ENCODE data around the gene SMG5. TPM values are rescaled to one million over a fixed set of nuclear protein-coding genes. Genes with fewer than 3 reads are reported as not detected.

Gene SMG5
- total RNA-seq, 1 donor from 2014 or later: 31.2 TPM

DNA sequence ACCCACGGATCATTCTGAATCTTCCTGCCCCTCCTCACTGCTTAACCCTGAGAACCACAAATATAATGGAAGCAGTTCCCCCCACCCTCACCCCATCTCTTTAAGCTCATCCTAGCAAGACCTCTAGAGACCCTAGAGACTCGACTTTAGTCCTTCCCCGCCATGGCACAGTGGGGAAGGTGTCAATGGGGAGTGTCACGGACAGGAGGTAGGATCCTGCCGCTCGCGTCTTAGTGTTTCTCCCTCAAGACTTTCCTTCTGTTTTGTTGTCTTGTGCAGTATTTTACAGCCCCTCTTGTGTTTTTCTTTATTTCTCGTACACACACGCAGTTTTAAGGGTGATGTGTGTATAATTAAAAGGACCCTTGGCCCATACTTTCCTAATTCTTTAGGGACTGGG, 70.5 kb downstream of the SMG5 start:
- DNase-seq: no peak

DNA sequence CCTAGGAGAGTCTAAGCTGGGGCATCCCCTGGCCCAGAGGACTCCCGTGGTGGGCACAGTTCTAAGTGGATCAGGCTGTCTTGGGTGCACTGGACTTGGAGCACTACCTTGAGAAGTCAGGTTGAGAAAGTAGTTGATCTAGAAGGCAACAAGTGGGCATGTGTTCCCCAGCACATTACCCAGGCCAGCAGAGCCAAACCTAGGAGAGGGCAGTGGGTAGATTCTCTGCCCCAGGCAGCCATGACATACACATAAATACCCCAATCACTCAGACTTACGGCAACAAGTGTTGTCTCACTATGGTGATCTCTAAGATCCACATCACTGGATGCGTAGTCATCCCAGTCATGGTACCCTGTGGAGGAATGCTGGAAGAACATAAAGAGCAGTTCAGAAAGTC, 71.4 kb downstream of the SMG5 start:
- no peak for DNase-seq

DNA sequence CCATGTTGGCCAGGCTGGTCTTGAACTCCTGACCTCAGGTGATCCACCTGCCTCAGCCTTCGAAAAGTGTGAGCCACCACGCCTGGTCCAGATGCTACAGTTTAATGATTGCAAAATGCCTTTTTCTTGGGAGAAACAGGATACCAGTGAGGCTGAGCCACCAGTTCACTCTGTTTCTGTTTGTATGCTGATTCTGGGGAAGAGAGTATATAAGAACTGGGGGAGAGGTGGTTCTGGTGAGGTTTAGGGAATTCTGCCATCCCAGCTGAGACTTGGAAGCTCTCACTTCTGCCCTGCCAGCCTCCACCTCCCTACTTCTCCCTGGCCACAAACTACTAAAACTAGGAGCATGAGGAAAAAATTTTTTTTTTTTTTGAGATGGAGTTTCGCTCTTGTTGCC, 77.9 kb downstream of the SMG5 start:
- DNase-seq: no peak

DNA sequence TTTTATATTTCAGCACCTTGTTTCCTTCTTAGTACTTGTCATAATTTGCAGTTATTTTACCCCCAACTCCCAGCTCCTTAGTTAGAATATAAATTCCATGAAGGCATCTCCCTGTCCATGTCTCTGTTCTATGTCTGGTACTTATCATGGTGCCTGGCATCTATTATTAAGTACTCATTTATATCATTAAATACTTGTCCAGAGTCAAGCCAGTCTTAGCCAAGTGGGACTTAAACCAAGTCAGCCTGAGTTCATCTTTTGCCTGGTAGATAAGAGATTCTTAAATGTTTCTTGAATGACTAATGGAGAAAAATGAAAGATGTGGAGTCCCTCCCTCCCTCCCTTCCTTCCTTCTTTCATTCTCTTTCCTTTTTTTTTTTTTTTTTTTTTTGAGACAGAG, 79.3 kb downstream of the SMG5 start:
- no peak for DNase-seq

DNA sequence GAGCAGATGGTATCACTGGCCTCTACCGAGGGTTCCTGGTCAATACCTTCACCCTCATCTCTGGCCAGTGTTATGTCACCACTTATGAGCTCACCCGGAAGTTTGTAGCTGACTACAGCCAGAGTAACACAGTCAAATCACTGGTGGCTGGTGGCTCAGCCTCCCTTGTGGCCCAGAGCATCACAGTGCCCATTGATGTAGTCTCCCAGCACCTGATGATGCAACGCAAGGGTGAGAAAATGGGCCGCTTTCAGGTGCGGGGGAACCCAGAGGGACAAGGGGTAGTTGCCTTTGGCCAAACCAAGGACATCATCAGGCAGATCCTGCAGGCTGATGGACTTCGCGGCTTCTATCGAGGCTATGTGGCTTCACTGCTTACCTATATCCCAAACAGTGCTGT, 82.6 kb downstream of the SMG5 start:
- no peak for DNase-seq

Other genes with a start within 250 kb of the SMG5 start
- 25.9 TPM for gene UBQLN4, start 229.0 kb downstream of the SMG5 start, total RNA-seq
- 30.7 TPM for gene LAMTOR2, start 228.0 kb downstream of the SMG5 start, total RNA-seq
- not detected for gene RAB25, start 221.7 kb downstream of the SMG5 start, total RNA-seq
- gene MEX3A, start 200.4 kb downstream of the SMG5 start, total RNA-seq: 42.4 TPM
- 18.1 TPM for gene LMNA, start 168.1 kb downstream of the SMG5 start, total RNA-seq
- 13.6 TPM for gene SEMA4A, start 129.2 kb downstream of the SMG5 start, total RNA-seq
- 9.7 TPM for gene SLC25A44, start 88.7 kb downstream of the SMG5 start, total RNA-seq
- 29.2 TPM for gene PMF1, start 69.8 kb downstream of the SMG5 start, total RNA-seq
- gene BGLAP, start 40.6 kb downstream of the SMG5 start, total RNA-seq: not detected
- gene PAQR6, start 34.8 kb downstream of the SMG5 start, total RNA-seq: 8.6 TPM
- gene TMEM79, start 1.5 kb upstream of the SMG5 start, total RNA-seq: 0.78 TPM
- 12.5 TPM for gene GLMP, start 12.9 kb upstream of the SMG5 start, total RNA-seq
- gene VHLL, start 16.5 kb upstream of the SMG5 start, total RNA-seq: 0.94 TPM
- 352 TPM for gene CCT3, start 55.5 kb upstream of the SMG5 start, total RNA-seq
- gene TSACC, start 55.7 kb upstream of the SMG5 start, total RNA-seq: not detected
- not detected for gene RHBG, start 86.4 kb upstream of the SMG5 start, total RNA-seq
- gene MEF2D, start 217.9 kb upstream of the SMG5 start, total RNA-seq: 3.7 TPM

All from occipital lobe (tissue), 2 donors.